ENCODE results near the gene NTM.

Gene NTM

GRCh38 chr11:131486100-131486499 lies 115.7 kb downstream of the NTM start:
- no peak overlapping the region for H3K4me3 ChIP-seq (ENCODE audit: low read depth, low read length)
- H3K4me1 ChIP-seq (ENCODE audit: control insufficient read depth, insufficient read depth, low read length), result no peaks in the 10 kb centered on the region
- ChIA-PET POLR2A (no interaction called here), CTCF (interaction anchor here (1.0 kb wide), 1 partner anchor 188 kb away, joined by 3 read pairs; no protein-coding TSS in a partner anchor)
- no peak for TF ChIP-seq ZSCAN18 (tag by site-specific recombination; IDR thresholded peaks at IDR 0.05)
- TF ChIP-seq YY2 (tag by site-specific recombination; IDR thresholded peaks at IDR 0.05), result no peak
- TF ChIP-seq ZNF398 (tag by site-specific recombination; IDR thresholded peaks at IDR 0.05), result no peak
- no peak for TF ChIP-seq PRDM10 (tag by site-specific recombination; IDR thresholded peaks at IDR 0.05)
- no peak for TF ChIP-seq ZNF654 (tag by site-specific recombination; IDR thresholded peaks at IDR 0.05; ENCODE audit: low read depth)
- TF ChIP-seq ZXDB (tag by site-specific recombination; IDR thresholded peaks at IDR 0.05), result no peak
- TF ChIP-seq ZNF426 (tag by site-specific recombination; IDR thresholded peaks at IDR 0.05), result no peak
- no peak for TF ChIP-seq TSHZ1 (tag by site-specific recombination; IDR thresholded peaks at IDR 0.05; ENCODE audit: borderline replicate concordance)
- TF ChIP-seq ZNF561 (tag by site-specific recombination; IDR thresholded peaks at IDR 0.05; ENCODE audit: borderline replicate concordance), result no peak
- no peak for TF ChIP-seq ZFP69B (tag by site-specific recombination; IDR thresholded peaks at IDR 0.05)
- no peak for TF ChIP-seq ZSCAN16 (tag by site-specific recombination; IDR thresholded peaks at IDR 0.05)
- H3K9me3 ChIP-seq (ENCODE audit: control insufficient read depth, insufficient read depth, low read depth, low read length), result no peaks in the 10 kb centered on the region
- H3K36me3 ChIP-seq (ENCODE audit: control insufficient read depth in 2 of 2, insufficient read depth in 1 of 2, low read length in 2 of 2), result no peaks in the 10 kb centered on the region
- no peak overlapping the region for H3K27ac ChIP-seq (ENCODE audit: extremely low read depth, low read depth, low read length)

- H3K4me3 ChIP-seq (ENCODE audit: low read depth, low read length), result no peak overlapping the region
- H3K9me3 ChIP-seq (ENCODE audit: control insufficient read depth, insufficient read depth, low read depth, low read length), result no peaks in the 10 kb centered on the region
- POLR2A ChIA-PET, result no interaction called here
- no peaks in the 10 kb centered on the region for H3K36me3 ChIP-seq (ENCODE audit: control insufficient read depth in 2 of 2, insufficient read depth in 1 of 2, low read length in 2 of 2)
- H3K27ac ChIP-seq (ENCODE audit: extremely low read depth, low read depth, low read length), result no peak overlapping the region
- no peaks in the 10 kb centered on the region for H3K4me1 ChIP-seq (ENCODE audit: control insufficient read depth, insufficient read depth, low read length)
- CTCF ChIA-PET, result no interaction called here
- TF ChIP-seq TSHZ1 (tag by site-specific recombination; IDR thresholded peaks at IDR 0.05; ENCODE audit: borderline replicate concordance), result no peak
- TF ChIP-seq MYNN (tag by site-specific recombination; IDR thresholded peaks at IDR 0.05; ENCODE audit: borderline replicate concordance), result no peak
- no peak for TF ChIP-seq AEBP2 (tag by site-specific recombination; IDR thresholded peaks at IDR 0.05; ENCODE audit: borderline replicate concordance)
- no peak for TF ChIP-seq ZSCAN16 (tag by site-specific recombination; IDR thresholded peaks at IDR 0.05)
- TF ChIP-seq ZNF211 (tag by site-specific recombination; IDR thresholded peaks at IDR 0.05; ENCODE audit: low read depth), result no peak
- TF ChIP-seq ZNF10 (tag by site-specific recombination; IDR thresholded peaks at IDR 0.05), result no peak
- TF ChIP-seq ZNF549 (tag by site-specific recombination; IDR thresholded peaks at IDR 0.05), result no peak
- TF ChIP-seq ZNF133 (tag by site-specific recombination; IDR thresholded peaks at IDR 0.05), result no peak
Observed at GRCh38 chr11:131486937-131487635, 116.7 kb downstream of the NTM start.

All from HEK293 (cell line).